ENCODE results near the gene GJD3. TPM values are rescaled to one million over a fixed set of nuclear protein-coding genes. Genes with fewer than 3 reads are reported as not detected.
A peak's percentile ranks its signal among the peaks of the same experiment; 100 is the strongest.

Gene GJD3
- polyA plus RNA-seq, 1 donor from 2014 or later = not detected

DNA sequence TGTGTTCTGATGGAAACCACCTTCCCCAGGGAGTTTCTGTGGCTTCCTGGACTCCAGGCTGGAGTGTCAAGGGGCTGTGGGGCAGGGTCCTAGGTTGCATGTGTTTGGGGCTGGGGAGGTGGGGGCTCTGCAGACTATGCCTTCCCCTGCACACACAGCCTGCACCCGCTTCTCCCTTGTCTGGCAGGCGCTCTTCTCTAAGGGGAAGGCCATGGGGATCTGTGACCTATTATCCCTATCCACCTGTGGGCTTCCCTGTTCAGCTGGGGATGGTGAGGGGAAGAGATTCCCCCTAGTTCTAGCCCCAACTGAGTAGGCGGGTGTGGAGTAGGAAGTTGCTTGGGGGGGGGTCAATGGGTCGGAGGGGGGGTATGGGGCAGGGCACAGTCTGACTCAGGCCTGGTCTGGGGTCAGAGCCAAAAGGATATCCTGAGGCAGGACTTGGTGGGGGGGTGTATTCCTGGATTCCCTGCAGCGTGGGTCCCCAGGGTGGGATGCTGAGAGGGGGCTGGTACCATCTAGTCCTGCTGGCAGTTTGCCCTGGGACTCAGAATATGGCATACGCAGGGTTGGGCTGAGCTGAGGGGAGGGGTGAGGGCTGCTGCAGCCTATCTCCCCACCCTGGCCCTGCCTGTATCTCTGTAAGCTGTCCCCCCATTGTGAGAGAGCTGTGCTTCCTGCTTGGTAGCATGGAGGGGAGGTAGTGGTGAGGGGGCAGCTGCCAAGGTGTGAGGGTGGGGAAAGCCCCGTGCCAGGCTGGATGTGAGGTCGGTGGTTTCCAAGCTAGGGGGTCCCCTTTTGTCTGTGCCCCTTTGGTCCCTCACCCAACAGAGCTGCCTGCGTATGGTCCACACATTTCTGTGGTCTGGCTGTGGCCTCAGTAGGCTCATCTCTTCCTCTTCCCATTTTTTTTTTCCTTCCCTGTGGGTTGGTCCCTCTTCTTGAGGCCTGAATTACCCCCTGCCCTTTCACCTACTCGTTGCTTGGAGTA lies 40.9 kb downstream of the GJD3 start:
- no peak overlapping the region for H3K4me3 ChIP-seq (ENCODE audit: low read length)
- peaks cover 3% of the 10 kb centered on the region for H3K27me3 ChIP-seq (ENCODE audit: insufficient read depth, low read depth, low read length)
- no peak overlapping the region for H3K27ac ChIP-seq (ENCODE audit: low read length)
- no peaks in the 10 kb centered on the region for H4K20me1 ChIP-seq (ENCODE audit: insufficient read depth)
- H3K36me3 ChIP-seq (ENCODE audit: insufficient read depth, low read length) = no peaks in the 10 kb centered on the region
- no peaks in the 10 kb centered on the region for H3K9me3 ChIP-seq (ENCODE audit: low read length)
- H3F3A ChIP-seq (ENCODE audit: insufficient read depth, low read length, poor library complexity, severe bottlenecking) = no peaks in the 10 kb centered on the region
- H3K4me2 ChIP-seq (ENCODE audit: low read length) = no peak overlapping the region
- no peak overlapping the region for H2AFZ ChIP-seq (ENCODE audit: low read depth, low read length)
- TF ChIP-seq SMC3 (conservative IDR thresholded peaks at IDR 0.05; ENCODE audit: poor library complexity) (no peak), CTCF (IDR thresholded peaks at IDR 0.05; ENCODE audit: poor library complexity, severe bottlenecking) (no peak), RAD21 (conservative IDR thresholded peaks at IDR 0.05) (no peak), TAF1 (IDR thresholded peaks at IDR 0.05; ENCODE audit: low read depth) (no peak), EZH2 (IDR thresholded peaks at IDR 0.05; ENCODE audit: borderline replicate concordance, insufficient read depth, low read length, poor library complexity, severe bottlenecking) (no peak), EP300 (conservative IDR thresholded peaks at IDR 0.05; ENCODE audit: poor library complexity, severe bottlenecking) (no peak), MXI1 (conservative IDR thresholded peaks at IDR 0.05; ENCODE audit: poor library complexity, severe bottlenecking) (no peak), REST (IDR thresholded peaks at IDR 0.05; ENCODE audit: borderline replicate concordance) (no peak), POLR2AphosphoS5 (IDR thresholded peaks at IDR 0.05) (no peak)
- H3K9me2 ChIP-seq (ENCODE audit: insufficient read depth, low read length) = no peaks in the 10 kb centered on the region
- H3K9ac ChIP-seq (ENCODE audit: low read length) = no peak overlapping the region
- peaks cover 6% of the 10 kb centered on the region for H3K79me2 ChIP-seq (replicated peaks; ENCODE audit: insufficient read depth, low read length)

DNA sequence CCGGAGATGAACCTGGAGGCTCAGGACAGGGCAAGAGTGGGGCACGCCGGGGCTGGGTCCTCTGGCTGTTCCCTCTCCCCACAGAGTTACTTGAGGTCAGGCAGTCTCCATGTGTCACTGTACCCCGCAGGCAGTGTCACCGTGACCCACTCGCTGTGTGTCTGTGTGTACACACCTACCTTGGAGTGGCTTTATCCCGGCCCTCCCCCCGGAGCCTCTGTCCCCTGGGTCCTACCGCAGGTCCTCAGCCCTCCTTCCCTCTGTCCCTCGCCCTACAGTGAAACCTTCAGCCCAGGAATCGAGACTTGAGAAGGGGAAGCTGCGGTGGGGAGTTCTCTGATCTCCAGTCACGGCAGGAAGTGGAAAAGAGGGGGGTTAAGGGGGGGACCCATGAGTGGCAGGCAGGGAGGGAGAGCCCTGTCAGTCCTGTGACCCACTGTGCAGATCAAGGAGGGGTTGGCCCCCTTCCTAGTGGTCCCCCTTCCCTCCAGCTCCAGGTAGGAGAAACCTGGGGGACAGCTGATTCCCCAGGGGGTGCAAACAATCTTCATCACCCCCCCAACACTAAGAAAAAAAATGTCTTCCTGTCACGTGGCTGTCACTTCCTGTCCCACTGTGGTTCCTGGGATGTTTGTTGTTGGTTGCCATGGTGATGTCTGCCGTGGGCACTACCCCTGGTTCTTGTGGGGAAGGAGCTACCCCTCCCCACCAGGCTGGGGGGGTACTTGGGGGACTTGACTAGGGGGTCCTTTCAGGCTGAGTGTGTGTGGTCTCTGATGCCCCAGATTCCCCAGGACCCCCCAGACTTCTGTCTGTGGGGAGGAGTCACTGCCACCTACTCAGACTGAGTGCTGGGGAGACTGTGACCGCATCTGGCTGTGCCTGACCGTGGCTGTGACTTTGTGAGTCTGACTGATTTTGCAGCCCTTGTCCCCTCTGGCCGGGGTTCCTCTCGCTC lies 41.9 kb downstream of the GJD3 start:
- Histone ChIP-seq H3K36me3 (ENCODE audit: insufficient read depth, low read length) (no peaks in the 10 kb centered on the region), H3K4me3 (ENCODE audit: low read length) (no peak overlapping the region), H2AFZ (ENCODE audit: low read depth, low read length) (no peak overlapping the region), H3K4me2 (ENCODE audit: low read length) (no peak overlapping the region), H3F3A (ENCODE audit: insufficient read depth, low read length, poor library complexity, severe bottlenecking) (no peaks in the 10 kb centered on the region), H3K79me2 (replicated peaks; ENCODE audit: insufficient read depth, low read length) (peaks cover 7% of the 10 kb centered on the region), H4K20me1 (ENCODE audit: insufficient read depth) (no peaks in the 10 kb centered on the region), H3K27ac (ENCODE audit: low read length) (no peak overlapping the region), H3K9me2 (ENCODE audit: insufficient read depth, low read length) (no peaks in the 10 kb centered on the region), H3K9ac (ENCODE audit: low read length) (peak overlapping the region; percentile 36), H3K27me3 (ENCODE audit: insufficient read depth, low read depth, low read length) (peaks cover 5% of the 10 kb centered on the region), H3K9me3 (ENCODE audit: low read length) (no peaks in the 10 kb centered on the region)
- TF ChIP-seq TAF1 (IDR thresholded peaks at IDR 0.05; ENCODE audit: low read depth) = no peak
- TF ChIP-seq MXI1 (conservative IDR thresholded peaks at IDR 0.05; ENCODE audit: poor library complexity, severe bottlenecking) = no peak
- no peak for TF ChIP-seq CTCF (IDR thresholded peaks at IDR 0.05; ENCODE audit: poor library complexity, severe bottlenecking)
- TF ChIP-seq EZH2 (IDR thresholded peaks at IDR 0.05; ENCODE audit: borderline replicate concordance, insufficient read depth, low read length, poor library complexity, severe bottlenecking) = no peak
- TF ChIP-seq REST (IDR thresholded peaks at IDR 0.05; ENCODE audit: borderline replicate concordance) = no peak
- TF ChIP-seq POLR2AphosphoS5 (IDR thresholded peaks at IDR 0.05) = no peak
- no peak for TF ChIP-seq SMC3 (conservative IDR thresholded peaks at IDR 0.05; ENCODE audit: poor library complexity)

Measured in neural cell (in vitro differentiated cells).